HG02981 (cell line): ENCODE measurements around the gene CLCNKA.
"Not testable (repeated sequence)": the region's sequence is repeated elsewhere in the genome, so short reads cannot be mapped to it uniquely, and the experiment has no call there.

Source experiments
- ATAC-seq: cut with Tn5 transposase; IDR thresholded peaks from one replicate; pipeline ENCODE4 v1.9.1; 2021; ENCODE audit warnings: mild to moderate bottlenecking, moderate library complexity; ENCODE audit not compliant: unreplicated experiment

Gene CLCNKA

DNA sequence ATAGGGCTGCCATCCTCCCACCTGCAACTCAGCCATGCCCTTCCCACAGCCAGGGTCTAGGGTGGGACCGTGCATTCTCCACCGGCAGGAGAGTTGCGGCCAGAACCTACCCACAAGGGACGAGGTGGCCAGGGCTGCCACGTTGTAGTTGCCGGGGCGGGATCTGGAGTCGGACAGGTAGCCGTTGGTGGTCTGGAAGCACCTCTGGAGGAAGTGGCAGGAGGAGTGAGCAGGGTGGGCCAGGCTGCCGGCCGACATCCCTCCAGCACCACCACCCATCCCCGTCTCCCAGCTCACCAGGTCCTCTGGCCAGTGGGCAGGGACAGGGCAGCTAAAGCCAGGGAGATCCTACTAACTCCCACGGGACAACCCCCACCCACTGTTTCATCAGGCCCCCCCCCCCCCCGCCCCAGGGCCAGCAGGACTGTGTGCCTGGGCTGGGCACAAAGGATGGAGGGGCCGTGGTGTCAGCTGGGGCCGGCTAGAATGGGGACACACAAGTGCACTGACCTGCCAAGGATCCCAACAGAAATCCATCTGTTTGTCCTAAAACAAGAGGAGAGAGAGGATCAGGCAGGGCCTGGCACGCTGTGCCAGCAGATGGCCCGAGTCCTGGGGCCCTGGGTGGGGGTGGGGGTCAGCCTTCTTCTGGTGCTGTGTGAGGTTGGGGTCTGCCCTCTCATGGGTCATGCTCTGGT, 40.3 kb downstream of the CLCNKA start:
- ATAC-seq, result not testable (repeated sequence)

DNA sequence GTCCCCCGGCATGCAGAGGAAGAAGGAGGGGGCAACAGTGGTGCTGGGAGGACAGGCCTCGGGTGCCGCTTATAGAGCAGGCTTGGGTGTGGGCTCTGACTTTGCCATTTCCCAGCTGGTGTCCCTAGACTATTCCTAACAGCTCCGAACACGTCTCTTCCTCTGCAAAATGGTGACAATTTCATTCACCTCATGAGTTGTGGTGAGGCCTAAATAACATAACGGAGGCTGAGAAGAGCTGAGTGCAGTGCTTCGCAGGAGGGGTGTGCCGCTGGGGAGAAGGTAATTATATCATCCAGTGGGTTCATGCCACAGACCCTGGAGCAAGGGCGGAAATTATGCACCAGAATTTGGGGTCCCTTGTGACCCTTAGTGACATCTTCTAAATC, 40.8 kb downstream of the CLCNKA start:
- ATAC-seq, result not testable (repeated sequence)

GRCh38 chr1:16063226-16063829, 41.5 kb downstream of the CLCNKA start:
- no peak for ATAC-seq

- no peak for ATAC-seq
These were observed 42.1 kb downstream of the CLCNKA start for GRCh38 chr1:16063921-16064320.

- ATAC-seq, result no peak
These were observed 42.9 kb downstream of the CLCNKA start for GRCh38 chr1:16064536-16065268.

GRCh38 chr1:16065269-16065576, 43.4 kb downstream of the CLCNKA start:
- ATAC-seq, result no peak

DNA sequence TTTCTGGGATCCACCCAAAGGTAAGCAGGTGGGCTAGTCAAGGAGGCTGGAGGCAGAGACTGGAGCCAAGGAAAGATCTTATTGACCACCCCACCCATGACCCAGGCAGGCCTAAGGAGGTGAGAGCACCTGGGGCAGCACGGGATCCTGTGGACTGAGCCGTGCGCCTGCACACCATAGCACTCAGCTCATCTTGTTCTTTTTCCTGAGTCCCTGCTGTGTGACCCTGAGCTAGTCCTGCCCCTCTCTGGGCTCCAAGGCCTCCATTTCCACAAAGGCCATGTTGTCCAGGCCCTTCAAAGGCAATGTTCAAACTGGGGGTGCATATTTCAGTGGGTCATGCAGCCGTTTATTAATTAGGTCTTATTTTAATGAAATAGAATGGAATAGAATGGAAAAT, 44.4 kb downstream of the CLCNKA start:
- no peak for ATAC-seq

DNA sequence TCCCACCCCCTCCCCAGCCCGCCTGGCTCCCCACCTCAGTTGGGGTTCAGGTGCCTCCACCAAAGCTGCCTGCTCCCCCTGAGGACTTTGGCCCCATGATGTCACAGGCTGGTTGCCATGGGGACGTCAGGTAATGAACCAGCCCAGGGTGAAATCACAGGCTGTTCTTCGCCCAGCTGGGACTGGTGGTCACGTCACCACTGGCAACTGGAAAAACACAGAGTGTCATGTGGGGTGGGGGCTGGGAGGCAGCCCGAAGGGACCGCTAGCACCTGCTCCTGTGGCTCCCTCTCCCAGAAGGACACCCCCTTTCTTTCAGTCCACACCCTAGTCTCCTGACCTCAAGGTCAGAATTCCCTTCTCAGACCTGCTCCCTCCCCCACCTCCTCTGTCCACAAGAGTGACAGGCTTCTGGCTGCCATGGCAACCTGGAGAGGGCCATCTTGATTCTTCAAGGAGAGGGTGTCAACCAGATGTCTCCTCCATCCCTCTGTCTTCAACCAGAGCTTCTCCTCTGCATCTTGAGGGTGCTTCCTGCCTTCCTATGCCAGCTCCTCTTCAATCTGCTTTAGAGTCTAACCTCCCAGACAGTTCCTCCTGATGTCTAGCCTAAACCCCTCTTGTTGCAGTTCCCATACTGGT, 45.4 kb downstream of the CLCNKA start:
- ATAC-seq, result no peak

DNA sequence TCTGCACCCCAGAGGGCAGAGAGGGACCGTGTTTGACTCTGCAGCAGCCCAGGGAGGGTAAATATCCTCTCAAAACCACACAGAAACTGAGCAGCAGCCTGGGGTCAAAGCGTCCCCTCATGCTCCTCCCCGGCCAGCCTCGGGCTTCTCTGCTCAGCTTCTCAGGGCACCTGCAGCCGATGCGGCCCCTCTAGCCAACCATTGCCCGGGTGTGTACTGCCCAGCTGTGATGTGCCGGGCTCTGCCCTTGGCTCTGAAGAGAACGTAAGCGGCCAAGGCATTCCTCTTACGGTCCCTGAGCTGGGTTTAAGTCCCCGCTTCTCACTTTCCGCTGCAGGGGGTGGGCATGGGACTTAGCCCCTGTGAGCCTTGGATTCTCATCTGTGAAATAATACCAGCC, 46.1 kb downstream of the CLCNKA start:
- no peak for ATAC-seq

GRCh38 chr1:16068356-16069270, 46.8 kb downstream of the CLCNKA start:
- no peak for ATAC-seq

DNA sequence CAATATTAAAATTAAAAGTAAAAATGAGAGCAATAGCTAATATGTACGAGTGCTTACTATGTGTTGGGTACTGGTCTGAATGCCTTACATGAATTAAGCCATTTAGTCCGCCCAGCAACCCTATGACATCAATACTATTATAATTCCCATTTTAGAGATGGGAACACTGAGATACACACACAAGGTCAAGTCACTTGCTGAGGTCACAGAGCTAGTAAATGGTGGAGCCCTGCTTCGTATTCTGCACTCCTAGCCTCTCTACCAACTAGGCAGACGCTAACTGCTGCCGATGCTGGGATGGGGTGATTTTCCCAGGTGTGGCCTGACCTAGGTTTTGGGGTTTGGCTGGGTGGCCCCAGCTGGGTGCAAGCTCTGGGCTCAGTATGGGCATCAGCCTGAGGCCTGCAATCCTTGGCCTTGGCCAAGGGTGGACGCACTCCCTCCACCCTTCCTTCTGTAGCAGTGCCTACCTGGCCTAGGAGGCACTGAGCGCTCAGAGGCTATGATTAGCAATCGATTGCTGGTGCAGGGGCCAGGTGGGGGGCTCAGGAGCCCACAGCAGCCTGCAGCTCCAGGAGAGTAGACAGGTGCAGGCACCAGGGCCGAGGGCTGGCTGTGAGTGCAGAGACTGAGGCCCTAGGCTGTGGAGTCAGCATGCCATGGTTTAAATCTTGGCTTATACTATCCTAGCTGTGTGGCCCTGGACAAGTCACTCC, 49.0 kb downstream of the CLCNKA start:
- no peak for ATAC-seq

DNA sequence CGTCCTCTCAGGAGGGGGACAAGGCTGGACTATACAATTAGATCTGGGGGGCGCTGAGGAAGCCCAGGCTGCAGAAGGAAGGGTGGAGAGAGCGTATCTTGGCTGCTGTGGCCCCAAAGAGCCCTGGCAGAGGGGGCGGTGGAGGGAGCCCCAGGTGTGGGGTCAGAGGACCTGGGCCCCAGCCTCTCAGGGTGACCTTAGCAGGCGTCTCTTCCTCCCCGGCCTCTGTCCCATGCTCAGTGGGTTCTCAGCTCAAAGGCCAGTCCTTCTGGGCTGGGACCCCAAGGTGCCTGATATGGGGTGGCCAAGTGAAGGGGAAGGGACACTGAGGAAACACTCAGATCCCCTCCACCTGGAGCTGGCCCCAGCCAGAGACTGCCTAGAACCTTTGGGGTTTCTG, 49.8 kb downstream of the CLCNKA start:
- ATAC-seq, result no peak

DNA sequence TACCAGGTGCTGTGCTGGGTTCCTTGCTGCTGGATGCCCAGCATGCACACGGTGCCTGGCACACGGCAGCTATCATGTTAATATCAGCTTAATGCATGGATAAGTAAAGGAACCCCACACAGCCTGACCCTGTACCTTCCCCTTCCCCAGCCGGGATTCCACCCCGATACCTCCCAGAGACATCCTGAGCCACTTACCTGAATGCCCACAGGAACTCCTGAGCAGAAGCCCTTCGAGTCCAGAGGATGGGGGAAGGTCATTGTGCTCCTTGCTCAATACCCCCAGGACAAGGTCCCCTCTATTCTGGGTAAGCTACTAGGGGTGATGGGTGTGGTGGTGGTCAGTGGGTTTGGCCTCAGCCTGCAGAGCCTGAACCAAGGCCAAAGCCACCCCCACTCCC, 50.3 kb downstream of the CLCNKA start:
- no peak for ATAC-seq

DNA sequence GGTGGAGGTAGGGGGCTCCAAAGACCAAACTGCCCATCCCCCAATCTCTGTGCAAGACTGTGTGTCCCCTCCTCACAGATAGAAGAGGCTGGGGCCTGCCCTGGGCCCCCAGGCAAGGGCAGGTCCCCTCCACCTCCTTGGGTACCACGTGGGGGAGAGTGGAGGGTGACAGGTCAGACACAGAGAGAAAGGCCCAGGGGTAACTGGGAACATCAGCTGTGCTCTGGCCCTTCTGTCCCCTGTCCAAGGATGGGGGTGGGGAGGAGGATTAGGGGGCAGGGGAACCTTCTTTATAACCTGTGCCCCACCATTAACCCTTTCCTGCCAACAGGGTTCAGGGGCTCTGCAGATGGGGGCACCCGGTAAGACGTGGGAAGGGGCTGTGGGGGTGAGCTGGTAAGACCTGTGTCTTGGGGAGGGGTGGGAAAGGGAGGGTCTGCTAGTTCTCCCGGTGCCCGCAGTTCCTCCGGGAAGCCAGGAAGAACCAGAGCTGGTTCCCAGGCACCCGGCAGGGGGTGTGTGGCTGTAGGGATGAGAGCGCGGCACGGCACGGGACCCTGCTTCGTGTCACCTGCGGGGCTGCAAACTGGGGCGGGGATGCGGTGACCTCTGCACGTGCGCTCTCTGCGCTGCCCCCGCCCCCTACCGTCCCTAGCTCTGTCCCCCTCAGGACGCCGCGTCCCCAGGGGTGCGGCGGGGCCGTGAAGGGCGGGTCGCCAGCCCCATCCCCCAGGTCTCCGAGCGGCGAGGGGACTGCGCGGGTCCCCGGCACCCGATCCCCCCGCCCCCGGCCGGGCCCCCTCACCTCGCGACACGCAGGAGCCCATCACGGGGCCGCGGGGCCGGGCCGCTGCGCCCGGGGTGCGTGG, 51.0 kb downstream of the CLCNKA start:
- no peak for ATAC-seq

DNA sequence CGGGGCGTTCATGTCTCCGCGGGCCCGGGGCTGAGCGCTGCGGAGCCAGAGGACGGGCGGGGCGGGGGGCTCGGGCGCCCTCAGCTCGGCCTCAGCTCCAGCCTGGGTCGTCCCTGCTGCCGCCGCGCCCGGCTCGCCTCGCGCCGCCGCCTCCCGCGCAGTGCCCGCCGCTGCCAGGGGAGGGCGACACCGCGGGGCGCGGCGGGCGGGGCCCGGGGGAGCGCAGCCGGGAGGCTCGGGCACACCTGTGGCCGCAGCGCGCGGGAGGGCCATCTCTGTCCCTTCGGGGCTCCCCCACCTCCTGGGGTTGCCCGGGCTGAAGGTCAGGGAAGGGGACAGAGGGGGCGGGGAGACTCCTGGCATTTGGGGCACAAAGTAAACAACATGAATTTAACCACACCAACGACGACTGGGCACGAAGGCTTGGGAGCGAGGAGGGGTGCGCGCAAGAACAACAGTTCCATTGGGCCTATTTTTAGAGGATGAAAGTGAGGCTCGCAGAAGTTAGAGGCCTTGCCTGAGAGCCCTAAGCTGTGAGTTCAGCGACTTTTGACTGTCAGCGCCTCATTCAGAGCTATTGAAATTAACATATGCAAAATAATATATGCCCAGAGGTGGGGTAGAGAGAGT, 51.8 kb downstream of the CLCNKA start, which contains the start of gene FAM131C:
TSS of gene FAM131C (minus strand) at position 162 of the 630 bp plus-strand sequence. CDS start 209 bp downstream, outside the sequence.
- no peak for ATAC-seq

DNA sequence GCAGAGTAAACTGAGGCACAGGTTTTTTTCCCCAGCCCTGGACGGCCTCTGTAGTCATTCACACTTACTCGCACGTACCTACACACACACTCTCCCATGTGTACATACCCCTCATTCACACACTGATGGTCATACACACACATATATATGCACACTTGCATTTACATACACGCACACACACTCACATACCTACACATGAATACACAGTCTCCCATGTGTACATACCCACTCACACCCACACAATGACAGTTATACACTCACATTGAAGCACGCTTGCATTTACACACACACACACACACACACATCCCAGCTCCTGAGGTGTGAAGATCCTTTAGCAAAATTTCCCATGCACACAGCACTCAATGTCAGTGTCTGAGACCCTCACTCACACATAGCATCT, 52.4 kb downstream of the CLCNKA start:
- no peak for ATAC-seq

- no peak for ATAC-seq
These were observed 53.6 kb downstream of the CLCNKA start for GRCh38 chr1:16075337-16076030.
